HG03575 (cell line): ENCODE measurements around the gene SFXN5.

Experiments used
- ATAC-seq: cut with Tn5 transposase; IDR thresholded peaks from one replicate; pipeline ENCODE4 v1.9.1; 2021; ENCODE audit not compliant: unreplicated experiment, insufficient number of reproducible peaks, low FRiP score; ENCODE audit errors: extremely low read depth

Gene SFXN5

GRCh38 chr2:73031725-73032701 lies 39.5 kb downstream of the SFXN5 start:
- no peak for ATAC-seq

DNA sequence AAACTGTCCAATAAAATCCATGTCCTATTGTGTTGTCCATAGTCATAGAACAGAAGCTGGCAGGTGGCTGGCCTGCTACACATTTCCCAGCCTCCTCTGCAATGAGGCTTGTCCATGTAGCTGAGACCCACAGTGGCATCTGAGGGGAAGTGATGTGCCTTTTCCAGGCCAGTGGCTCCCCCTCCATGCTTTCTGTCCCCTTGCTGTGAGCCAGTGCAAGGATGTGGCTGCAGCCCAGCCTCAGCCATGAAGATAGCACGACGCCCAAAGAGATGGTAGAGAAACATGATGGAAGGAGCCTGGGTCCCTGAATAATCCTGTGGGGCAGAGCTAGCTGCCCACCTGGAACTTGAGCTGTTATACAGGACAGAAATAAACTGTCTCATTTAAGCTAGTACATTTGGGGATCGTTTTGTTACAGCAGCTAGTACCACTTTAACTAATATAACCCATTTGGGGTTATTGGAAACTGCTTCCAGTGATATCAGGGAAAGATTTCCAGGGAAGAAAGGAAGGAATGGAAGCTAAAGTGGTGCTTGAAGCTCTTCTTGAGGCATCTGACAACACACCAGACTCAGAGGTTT lies 40.3 kb downstream of the SFXN5 start:
- no peak for ATAC-seq

DNA sequence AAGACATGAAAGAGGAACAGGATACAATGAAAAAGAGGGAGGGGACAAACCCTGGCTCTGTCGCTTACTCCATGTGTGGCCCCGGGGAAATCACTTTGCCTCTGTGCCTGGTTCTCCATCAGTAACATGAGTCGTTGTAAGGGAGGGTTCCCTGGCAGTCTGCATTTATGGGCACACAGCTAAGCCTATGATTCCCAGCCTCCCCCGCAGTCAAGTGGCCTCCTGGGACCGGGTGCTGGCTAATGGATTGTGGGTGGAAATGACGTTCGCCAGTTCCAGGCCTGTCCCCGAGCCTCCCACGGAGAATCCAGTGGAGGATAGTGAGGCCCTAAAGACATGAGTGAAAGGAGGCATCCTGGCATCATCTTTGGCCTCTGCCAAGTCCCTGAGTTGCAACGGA lies 42.7 kb downstream of the SFXN5 start:
- ATAC-seq: no peak

- ATAC-seq: no peak
These were observed 44.2 kb downstream of the SFXN5 start for GRCh38 chr2:73027340-73027739.

- no peak for ATAC-seq
These were observed 48.0 kb downstream of the SFXN5 start for GRCh38 chr2:73023497-73023896.

GRCh38 chr2:73022024-73022568 lies 49.4 kb downstream of the SFXN5 start:
- ATAC-seq: no peak

DNA sequence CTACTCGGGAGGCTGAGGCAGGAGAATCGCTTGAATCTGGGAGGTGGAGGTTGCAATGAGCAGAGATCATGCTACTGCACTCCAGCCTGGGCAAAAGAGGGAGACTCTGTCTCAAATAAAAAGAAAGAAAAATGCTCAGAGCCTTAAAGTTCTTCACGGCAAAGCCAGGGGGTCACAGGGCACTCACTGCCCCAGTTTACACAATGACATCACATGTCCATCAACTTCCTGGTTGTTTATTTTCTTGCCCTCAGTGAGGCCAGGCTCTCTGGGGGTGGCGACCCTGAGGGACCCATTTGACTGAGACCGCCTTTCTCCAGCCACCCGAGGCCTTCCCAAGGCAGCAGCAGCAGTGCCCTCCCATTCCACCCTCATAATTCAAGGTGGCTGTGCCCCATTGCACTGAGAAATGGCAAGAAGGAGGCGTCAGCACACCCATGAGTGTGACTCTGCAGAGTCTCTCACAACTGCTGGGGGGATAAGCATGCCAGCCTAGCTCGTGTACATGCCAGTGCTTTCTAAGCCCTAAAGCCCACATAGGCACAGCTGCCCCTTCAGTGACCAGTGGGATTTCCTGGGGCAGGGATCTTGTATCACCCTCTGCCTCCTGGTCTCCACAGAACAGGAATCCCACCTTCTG lies 50.0 kb downstream of the SFXN5 start:
- no peak for ATAC-seq

- ATAC-seq: no peak
These were observed 50.7 kb downstream of the SFXN5 start for GRCh38 chr2:73020657-73021370.

GRCh38 chr2:73020306-73020656 lies 51.2 kb downstream of the SFXN5 start:
- no peak for ATAC-seq

GRCh38 chr2:73018188-73018825 lies 53.2 kb downstream of the SFXN5 start:
- no peak for ATAC-seq

- ATAC-seq: no peak
These were observed 57.6 kb downstream of the SFXN5 start for GRCh38 chr2:73013936-73014335.

- no peak for ATAC-seq
These were observed 62.2 kb downstream of the SFXN5 start for GRCh38 chr2:73009177-73009839.

DNA sequence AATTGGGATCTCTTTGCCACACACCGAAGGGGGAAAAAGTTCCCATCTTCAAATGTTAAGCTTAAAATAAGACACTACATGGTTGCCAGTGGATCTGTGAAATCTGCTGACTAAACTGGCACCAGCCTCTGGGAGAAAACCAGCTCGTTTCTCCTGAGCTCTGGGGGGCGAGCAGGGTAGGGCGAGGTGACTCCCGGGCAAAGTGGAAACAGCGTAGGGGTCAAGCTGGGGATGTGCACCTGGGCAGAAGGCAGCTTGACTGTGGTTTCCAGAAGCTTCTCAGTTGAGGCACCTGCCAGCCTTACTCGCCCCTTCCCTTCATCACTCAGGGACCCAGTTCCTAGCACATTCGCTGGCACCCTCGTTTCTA lies 62.8 kb downstream of the SFXN5 start:
- no peak for ATAC-seq

- ATAC-seq: no peak
These were observed 63.3 kb downstream of the SFXN5 start for GRCh38 chr2:73007991-73008765.

DNA sequence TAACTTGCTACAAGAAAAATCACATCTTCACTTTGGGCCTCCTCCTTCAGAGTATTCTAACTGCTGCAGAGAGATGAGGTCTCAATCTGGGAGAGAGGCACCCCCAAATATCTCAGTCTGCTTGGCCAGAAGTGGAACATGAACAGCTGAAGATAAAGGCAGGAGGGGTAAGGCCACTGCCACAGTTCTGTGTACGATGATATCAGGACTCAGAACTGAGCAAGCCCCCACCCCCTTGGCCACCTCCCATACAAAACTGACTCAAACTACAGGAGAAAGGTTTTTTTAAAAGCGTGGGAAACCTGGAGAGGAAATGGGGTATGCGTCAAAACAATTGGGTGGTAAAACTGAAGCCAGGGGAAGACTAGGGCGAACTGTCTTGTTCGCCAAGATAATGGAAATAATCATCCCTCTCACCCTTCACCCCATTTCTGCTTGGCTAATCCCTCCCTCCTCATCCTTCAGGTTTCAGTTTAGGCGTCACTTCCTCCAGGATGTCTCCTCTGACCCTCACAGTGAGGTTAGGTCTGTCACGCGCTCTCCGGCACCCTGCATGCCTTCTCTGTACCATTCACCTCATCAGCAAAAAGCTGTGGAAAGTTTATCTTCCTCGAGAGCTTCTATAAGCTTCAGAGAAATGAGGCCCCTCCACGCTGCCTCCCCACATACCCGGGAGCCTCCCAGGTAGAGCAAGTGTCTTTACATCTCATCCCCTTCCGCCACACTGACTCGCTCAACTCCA lies 64.4 kb downstream of the SFXN5 start:
- ATAC-seq: no peak

DNA sequence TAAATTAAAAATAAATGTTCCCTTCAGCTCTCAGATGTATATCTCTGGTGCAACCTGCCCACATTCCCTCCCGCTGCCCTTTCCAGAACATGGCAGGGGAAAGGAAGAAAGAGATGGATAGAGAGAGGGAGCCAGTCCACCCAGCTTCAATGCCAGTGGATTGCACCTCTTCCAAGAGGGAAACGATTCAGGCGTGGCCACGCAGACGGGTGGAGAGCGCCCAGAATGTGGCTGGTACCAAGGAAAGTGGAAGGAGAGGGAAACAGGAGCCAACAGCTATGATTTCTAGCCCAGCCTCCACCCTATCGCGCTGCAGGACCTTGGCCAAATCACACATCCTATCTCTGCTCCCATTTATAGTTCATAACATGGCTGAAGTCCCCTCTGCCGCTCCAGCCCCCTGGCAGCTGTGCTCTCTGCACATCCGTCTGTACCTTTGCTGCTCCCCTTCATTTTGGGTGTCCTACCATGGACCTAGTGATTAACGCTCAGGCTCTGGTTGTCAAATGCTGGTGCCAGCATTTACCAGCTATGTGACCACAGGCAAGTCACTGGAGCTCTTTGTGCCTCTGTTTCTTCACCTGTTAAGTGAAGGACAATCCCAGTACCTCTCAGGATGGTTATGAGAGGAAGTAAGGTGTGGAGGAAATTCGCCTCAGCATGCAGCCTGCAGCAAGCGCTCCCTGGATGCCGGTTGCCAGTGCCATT lies 66.5 kb downstream of the SFXN5 start:
- no peak for ATAC-seq
